Suppressor macrophage treated with lipopolysaccharide for 1 hour (primary cell): ENCODE data around the gene SLC26A11.
"Not testable (repeated sequence)": the region's sequence is repeated elsewhere in the genome, so short reads cannot be mapped to it uniquely, and the experiment has no call there.

Experiments
- DNase-seq, 3 donors: peaks; one replicate each; pipeline ENCODE4 v3.0.0-alpha.2; 2020 to 2022

SLC26A11 gene

DNA sequence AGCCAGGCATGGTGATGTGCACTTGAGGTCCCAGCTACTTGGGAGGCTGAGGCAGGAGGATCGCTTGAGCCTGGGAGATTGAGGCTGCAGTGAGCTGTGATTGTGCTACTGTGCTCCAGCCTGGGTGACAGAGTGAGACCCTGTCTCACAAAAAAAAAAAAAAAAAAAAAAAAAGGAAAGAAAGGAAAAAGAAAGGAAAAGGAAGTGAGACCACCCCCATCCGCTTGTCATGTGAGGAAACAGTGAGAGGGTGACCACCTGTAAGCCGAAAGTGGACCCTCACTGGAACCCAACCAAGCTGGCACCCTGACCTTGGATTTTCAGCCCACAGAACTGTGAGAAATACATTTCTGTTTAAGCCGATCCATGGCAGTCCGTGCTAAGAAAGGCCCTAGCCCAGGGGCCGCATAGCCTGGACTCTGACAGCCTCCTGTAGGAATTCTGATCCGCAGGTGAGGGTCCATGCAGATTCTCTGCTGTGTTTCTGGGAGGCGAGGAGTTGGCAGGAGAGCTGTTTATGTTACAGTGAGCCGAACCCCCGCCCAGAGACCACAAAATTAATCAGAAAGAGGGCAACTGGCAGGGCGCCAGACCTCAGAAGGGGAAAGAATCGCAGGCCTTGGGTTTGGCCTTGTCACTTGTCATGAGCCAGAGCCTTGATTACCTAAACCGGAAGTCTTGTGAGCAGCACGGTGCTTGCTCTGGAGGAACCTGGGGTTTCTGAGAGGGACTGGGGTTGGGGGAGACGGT is 1.0 kb upstream of the SLC26A11 start:
- peak; percentile 97 to 99 (median 98) for DNase-seq

DNA sequence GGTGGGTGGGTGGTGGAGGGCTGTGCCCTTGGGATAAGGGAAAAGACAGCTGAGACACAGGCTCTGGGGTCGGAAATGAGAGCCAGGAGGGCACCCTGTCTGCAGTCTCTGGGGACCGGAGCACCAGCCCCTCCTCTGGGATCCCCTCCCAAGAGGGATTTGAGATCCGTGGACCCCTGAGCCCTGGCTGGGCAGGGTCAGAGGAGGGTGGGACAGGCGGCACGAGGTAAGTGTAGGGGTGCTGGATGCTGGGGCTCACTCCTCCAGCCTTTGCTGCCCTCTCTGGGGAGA is 519 bp upstream of the SLC26A11 start:
- no peak for DNase-seq

DNA sequence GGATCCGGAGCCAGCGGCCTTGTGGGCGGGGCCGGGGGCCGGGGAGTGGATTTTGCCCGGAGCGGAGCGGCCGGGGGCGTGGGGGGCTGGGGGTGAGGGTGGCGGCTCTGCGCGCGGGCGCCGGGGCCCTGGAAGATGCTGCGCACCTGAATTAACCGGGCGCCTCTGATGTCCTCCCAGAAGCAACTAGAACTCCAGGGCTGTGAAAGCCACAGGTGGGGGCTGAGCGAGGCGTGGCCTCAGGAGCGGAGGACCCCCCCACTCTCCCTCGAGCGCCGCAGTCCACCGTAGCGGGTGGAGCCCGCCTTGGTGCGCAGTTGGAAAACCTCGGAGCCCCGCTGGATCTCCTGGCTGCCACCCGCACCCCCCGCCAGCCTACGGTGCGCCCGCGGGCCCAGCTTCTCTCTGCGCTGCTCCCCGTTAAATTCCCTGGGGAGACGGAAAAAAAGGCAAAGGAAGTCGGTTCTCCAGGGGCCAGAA is 549 bp downstream of the SLC26A11 start:
- peak in 1 of 3 donors; percentile 31 for DNase-seq

DNA sequence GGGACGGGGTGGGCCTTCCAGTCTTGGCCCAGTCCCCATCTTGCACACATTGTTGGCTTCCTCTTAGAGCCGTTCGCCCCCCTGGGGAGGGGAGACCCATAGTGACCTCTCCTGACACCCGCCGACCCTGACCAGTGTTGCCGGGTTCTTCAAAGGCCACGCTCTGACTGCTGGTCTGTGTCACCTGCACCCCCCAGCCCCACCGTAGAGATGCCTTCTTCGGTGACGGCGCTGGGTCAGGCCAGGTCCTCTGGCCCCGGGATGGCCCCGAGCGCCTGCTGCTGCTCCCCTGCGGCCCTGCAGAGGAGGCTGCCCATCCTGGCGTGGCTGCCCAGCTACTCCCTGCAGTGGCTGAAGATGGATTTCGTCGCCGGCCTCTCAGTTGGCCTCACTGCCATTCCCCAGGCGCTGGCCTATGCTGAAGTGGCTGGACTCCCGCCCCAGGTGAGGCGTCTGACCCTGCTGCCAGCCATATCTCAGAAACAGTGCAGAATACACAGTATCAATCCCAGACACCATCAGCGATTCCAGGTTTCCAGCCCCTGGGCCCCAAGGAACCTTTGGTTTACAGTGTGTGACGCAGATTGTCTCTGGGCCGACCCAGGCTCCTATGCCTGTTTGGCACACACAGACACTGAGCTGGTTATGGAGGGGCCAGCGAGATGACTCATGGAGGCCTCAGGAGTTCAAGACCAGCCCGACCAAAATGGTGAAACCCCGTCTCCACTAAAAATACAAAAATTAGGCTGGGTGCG is 1.3 kb downstream of the SLC26A11 start:
- DNase-seq: no peak

DNA sequence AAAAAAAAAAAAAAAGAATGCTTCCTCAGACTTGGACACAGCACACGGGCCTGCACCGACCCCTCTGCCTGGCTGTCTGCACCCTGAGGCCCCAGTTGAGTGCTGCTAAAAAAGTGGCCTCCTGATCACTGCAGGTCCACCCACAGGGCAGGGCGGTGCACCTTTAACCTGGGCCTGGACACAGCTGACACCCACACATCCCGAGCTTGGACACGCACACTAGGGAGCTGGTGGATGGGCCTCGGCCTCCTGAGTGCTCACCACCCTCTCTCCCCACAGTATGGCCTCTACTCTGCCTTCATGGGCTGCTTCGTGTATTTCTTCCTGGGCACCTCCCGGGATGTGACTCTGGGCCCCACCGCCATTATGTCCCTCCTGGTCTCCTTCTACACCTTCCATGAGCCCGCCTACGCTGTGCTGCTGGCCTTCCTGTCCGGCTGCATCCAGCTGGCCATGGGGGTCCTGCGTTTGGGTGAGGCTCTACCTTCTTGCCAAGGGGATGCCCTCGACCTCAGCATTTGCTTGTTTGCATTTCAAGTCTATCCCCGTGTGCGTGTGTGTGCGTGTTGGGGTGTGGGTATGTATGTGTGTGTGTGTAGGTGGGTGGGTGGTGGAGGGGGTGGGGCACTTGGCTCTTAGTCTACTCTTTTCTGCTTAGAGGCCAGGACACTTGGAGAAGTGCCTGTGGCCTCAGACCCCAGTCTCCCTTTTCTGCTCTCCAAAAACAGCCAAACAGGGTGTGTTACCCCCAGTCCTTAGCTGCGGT is 2.3 kb downstream of the SLC26A11 start:
- DNase-seq: no peak

DNA sequence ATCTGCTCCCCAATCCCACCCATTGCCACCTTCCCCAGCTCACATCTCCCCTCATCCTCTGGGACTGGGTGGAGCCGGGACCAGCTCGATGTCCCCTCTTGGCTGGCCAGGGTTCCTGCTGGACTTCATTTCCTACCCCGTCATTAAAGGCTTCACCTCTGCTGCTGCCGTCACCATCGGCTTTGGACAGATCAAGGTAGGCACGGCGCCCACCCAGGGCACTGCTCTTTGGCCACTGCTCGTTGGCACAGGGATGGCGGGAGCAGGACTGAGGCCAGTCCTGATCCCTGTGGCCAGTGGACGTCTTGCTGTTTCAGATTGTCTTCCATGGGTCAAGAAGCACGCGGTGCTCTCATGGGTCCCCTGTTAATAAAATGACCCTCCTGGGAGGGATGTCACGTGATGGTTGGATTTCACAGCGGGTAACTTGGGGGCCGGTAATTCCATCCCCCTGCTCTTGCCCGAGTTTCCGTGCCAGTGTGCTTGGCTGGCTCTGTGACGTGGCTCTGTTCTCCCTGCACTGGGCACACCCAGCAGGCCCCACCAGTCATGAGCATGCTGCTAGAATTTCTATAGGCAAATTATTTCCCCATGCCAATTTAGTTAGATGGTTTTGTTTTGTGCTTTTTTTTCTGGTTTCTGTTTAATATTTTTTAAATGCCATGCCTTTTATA is 3.1 kb downstream of the SLC26A11 start:
- no peak for DNase-seq

DNA sequence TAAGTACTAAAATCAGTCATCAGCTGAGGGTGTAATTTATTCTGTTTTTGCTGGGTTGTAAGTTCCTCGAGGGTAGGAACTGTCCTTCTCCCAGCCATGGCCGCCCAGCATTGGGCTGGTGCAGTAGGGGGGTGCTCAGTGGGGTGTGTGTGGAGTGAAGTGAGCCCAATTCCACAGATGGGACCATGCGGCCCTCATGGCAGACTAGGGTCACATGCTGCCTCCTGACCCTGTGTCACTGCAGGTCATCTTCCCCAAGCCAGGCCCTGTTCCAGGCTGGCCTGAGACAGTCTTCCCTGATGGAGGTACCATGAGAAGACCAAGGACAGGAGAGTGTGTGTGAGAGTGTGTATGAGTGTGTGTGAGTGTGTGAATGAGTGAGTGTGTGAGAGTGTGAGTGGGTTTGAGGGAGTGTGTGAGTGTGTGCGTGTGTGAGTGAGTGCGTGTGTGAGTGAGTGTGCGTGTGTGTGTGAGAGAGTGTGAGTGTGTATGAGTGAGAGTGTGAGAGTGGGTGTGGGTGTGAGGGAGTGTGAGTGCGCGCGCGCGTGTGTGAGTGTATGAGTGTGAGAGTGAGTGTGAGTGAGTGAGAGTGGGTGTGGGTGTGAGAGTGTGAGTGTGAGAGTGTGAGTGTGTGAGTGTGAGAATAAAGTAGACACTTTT is 3.7 kb downstream of the SLC26A11 start:
- peak in 1 of 3 donors; percentile 27 for DNase-seq

DNA sequence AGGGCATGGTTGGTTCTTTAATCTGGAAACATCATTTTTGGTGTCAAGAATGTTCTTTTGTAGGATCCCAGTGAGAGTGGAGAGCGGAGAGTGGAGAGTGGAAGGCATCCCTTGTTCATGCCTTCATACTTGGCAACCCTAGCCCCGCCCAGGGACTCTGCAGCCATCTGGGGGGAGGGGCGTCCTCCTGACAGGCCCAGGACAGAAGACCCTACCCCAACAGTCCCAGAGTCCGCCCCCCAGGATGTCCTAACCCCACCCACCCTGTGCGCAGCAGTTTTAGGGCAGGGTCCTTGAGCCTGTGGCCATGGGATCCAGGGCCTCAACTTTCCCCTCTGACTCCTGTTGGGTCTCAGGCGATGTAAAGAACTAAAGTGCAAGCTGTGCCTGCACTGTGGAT is 4.5 kb downstream of the SLC26A11 start:
- DNase-seq: no peak

DNA sequence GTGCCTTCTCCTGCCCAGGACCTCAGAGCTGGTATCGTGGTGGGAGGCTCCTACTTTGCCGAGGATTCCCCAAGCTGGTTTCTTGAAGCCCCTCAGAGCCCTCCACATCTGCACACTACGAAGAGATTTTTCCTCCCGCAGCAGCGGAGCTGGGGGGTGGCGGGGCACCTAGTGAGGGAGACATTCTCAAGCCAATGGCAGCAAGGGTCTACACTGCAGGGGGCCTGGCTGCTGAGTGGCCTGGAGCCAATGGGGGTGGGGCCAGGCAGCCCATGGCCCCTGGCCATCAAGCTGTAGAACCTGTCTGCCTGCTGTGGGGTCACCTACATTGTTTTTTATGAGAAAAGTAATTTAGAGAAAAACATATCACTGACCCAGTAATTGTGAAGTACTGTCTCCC is 5.0 kb downstream of the SLC26A11 start:
- no peak for DNase-seq

DNA sequence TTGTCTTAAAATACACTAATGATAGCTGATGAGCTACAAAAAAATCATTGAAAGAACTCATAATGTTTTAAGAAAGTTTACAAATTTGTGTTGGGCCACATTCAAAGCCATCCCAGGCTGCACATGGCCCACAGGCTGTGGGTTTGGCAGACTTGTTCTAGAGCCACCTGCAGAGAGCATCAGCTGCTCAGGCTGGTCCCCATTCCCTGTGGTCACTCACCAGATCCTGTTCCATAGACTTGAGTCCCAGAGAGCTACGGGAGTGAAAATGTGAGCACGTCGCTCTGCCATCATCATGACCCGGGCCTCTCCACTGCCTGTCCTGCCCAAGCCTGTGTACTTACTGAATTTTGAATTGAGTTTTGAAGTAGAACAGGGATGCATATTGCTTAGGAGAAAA is 6.9 kb downstream of the SLC26A11 start:
- no peak for DNase-seq

DNA sequence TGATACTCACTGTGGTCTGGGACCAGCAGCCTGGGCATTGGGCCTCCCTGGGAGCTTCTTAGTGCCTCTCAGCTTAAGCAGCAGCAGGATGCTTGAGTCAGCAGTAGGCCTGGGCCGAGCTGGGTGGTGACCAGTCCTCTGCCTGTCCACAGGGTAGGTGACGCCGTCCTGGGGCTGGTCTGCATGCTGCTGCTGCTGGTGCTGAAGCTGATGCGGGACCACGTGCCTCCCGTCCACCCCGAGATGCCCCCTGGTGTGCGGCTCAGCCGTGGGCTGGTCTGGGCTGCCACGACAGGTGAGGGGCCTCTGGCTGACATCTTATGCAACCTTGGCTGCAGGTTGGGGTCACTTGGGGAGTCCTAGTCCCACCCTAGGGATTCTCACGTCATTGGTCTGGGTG is 7.4 kb downstream of the SLC26A11 start:
- DNase-seq: no peak

DNA sequence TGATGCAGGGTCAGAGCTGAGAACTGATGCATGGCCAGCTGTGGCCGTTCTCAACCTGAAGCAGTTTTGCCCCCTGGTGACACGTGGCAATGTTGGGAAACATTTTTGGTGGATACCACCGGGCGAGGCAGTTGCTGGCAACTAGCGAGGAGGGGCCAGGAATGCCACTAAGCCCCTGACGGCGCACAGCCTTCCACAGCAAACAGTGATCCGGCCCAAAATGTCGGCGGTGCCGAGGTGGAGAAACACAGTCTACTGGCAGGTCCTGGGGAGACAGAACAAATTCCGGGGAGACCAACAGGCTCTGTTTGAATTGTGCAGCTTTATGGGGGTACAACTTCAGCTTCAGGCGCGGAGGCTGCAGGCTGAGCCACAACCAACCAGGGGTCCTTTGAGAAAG is 8.2 kb downstream of the SLC26A11 start:
- no peak for DNase-seq

DNA sequence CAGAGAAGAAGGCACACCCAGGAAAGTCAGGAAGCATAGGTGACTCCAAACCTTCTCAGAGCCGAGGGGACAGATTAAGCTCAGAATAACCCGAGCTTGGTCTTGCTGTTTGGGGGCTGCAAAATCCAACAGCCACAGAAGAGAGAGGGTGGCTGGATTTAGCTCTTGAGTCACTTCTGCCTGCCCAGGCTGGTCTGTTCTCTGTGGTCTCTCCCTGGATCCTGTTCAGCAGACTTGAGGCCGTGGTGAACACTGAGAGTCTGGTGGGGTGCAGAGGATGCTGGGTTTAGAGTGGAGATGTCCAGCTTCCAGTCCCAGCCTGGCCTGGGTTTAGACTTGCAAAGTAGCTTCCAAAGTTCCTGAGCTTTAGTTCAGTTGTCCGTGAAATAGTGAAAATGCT is 8.8 kb downstream of the SLC26A11 start:
- DNase-seq: no peak

DNA sequence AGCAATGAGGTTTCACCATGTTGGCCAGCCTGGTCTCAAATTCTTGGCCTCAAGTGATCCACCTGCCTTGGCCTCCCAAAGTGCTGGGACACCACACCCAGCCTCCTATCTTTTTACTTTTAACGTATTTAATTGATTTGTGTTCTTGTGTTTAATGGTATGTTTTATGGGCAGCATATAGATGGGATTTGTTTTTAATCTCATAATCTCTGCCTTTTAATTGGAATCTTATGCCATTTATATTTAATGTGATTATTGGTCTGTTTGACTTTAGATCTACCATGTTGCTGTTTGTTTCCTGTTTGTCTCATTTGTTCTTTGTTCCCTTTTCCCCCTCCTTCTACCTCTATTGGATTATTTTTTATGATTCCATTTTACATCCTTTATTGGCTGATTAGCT is 12.2 kb downstream of the SLC26A11 start:
- DNase-seq: no peak

DNA sequence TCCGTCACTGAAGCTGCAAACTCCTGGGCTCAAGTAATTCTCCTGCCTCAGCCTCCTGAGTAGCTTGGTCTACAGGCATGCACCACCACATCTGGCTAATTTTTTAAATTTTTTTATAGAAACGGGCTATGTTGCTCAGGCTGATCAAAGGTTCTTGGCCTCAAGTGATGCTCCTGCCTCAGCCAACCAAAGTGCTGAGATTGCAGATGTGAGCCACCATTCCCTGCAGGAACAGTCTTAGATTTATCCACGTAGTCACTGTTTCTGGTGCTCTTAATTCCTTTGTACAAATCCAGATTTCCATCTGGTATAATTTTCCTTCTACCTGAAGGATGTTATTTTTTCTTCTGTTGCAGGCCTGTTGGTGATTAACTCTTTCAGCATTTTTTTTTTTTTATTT is 13.0 kb downstream of the SLC26A11 start:
- DNase-seq: no peak

DNA sequence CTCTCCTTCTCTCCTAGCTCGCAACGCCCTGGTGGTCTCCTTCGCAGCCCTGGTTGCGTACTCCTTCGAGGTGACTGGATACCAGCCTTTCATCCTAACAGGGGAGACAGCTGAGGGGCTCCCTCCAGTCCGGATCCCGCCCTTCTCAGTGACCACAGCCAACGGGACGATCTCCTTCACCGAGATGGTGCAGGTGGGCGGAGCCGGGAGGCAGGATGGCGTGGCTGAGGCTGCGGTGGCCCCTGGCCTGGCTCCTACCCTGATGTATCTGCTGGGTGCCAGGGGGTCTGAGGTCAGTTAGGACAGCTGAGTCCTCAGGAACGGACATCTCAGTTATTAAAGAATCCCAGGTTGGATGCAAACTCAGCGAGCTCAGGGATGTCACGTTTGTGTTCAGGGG is 16.7 kb downstream of the SLC26A11 start:
- no peak for DNase-seq

DNA sequence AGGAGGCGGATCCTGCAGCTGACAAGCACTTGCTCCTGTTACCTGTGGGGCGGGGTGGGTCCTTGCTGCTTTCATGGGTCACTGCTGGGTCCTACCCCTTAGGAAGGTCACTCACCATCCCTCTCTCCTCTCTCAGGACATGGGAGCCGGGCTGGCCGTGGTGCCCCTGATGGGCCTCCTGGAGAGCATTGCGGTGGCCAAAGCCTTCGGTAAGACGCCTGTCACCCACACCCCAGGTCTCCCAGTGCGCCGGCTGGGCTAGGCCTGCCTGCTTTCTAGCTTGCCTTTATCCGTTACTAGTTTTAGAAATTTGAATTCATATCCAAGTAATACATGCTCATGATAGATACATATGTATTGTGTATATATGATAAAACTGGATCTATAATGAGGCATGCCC is 17.2 kb downstream of the SLC26A11 start:
- no peak for DNase-seq

DNA sequence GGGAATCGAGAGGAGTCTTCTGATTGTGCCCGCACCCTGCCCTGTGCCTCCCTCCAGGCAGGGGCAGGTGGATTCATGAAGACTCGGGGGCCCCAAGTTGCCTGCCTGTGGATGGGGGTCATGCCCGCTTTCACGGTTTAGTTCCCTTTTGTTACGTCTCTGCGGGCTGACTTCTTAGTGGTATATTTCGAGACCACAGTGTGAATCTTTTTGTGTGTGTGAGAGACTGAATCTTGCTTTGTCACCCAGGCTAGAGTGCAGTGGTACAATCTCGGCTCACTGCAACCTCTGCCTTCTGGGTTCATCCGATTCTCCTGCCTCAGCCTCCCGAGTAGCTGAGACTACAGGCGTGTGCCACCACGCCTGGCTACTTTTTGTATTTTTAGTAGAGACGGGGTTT is 22.3 kb downstream of the SLC26A11 start:
- no peak for DNase-seq

DNA sequence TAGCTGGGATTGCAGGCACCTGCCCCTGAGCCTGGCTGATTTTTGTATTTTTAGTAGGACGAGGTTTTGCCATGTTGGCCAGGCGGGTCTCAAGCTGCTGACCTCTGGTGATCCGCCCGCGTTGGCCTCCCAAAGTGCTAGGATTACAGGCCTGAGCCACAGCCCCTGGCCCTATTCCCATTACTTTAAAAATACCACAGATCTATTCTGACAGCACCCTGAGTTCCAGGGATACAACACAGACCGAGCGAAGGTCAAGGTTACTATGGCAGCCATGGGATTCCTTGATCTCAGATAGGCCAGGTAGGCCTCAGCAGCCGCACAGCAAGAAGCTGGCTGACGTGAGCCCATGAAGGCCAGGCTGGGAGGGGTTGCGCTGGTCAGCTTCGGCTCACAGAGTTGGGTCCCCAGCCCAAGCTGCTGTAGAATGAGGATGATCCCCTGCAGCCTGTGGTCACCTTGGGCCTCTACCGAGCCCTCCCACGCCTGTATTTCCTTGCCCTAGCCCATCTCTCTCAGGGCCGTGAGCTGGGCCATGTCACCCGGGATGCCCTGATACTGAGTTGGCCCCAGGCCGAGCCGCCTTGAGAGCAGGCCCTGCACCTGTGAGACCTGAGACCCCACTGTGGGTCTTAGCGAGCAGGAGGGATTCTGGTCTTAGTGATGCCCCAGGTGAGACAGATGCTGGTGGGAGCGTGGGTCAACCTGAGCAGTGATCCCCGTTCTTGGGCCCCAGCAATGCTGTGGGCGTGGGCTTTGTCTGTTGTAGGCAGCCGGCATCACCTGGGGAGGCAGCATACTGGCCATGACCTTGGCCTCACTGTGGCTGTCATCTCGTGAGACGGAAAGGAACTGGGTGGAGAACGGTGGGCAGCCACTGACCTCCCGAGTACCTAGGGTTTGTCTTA is 23.6 kb downstream of the SLC26A11 start:
- no peak for DNase-seq

DNA sequence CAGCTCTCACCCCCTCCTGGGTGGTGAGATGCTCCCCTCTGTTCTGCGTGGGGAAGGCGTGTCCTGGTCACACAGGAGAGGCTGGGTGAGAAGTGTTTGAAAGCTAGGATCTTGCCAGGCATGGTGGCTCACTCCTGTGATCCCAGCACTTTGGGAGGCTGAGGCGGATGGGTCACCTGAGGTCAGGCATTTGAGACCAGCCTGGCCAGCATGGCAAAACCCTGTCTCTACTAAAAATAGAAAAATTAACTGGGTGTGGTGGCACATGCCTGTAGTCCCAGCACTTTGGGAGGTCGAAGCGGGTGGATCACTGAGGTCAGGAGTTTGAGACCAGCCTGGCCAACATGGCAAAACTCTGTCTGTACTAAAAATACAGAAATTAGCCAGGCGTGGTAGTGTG is 24.2 kb downstream of the SLC26A11 start:
- DNase-seq: not testable (repeated sequence)

DNA sequence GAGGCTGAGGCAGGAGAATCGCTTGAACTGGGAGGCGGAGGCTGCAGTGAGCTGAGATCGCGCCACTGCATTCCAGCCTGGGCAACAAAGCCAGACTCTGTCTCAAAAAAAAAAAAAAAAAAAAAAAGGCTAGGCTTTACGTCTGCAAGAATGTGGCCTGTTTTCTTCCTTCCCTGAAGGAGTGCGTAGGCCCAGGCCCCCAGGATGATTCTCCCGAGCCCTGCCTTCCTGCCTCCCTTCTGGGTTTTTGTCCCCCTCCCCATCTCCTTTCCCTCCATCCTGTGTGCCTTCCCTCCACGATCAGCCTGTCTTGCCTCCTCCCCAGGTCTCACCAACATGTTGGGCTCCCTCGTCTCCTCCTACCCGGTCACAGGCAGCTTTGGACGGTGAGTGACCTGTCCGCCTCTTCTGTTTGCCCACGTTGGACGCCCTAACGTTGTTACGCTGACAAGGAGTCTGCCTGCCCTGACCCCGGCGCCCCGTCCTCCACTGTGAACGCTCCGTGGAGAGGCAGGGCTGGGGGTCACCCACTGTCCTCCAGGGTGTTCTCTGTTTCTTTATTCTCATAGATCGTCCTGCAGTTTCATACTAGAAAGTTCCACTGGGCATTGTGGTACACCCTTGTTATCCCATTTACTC is 24.8 kb downstream of the SLC26A11 start:
- no peak for DNase-seq
